ENCODE measurements around the gene RIMS1. TPM values are rescaled to one million over a fixed set of nuclear protein-coding genes. Genes with fewer than 3 reads are reported as not detected.

RIMS1 gene
- total and polyA plus RNA-seq, 9 of the 15 experiments (the other 6 are each of a cell fraction or from before 2014, with no cell fraction given) = not detected

DNA sequence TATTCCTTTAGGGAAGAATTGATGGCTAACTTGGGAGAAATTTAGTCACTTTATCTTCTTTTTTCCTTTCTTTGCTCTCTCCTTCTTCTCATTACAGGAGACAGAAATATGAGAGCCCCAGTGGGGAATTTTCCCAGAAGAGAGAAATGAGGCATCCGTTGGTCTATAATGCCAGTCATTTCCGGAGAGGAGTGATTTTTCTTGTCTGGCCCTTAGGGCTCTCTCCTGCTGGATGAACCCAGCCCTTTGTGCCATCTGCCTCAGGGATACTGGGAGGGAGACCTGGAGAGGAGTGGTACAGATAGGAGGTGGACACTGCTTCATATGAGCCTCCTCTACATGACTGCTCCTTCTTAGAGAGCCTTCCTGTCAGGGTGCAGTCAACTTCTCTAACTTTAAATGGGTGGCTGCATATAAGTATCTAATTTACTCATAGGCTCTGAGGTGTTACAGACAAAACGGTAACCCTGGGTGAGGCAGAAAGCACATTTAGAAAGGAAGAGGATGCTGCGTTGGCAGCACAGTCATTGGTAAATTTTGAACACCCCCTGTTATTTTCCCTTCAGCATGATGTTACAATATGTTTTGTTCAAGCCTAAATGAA is 21.9 kb downstream of the RIMS1 start (continued):
- TF ChIP-seq ZNF436 (CRISPR knock-in tag; IDR thresholded peaks at IDR 0.05) (no peak), SNIP1 (IDR thresholded peaks at IDR 0.05; ENCODE audit: low read depth) (no peak), PCBP2 (IDR thresholded peaks at IDR 0.05; ENCODE audit: low read depth, low read length, poor library complexity, severe bottlenecking) (no peak), ESRRA (IDR thresholded peaks at IDR 0.05; ENCODE audit: borderline replicate concordance, low read depth) (no peak), EP300 (IDR thresholded peaks at IDR 0.05; ENCODE audit: low read length) (no peak), TCFL5 (CRISPR knock-in tag; conservative IDR thresholded peaks at IDR 0.05) (no peak), LEF1 (IDR thresholded peaks at IDR 0.05) (no peak), ZNF79 (CRISPR knock-in tag; IDR thresholded peaks at IDR 0.05; ENCODE audit: low read depth) (no peak), BHLHE40 (IDR thresholded peaks at IDR 0.05; ENCODE audit: low read length) (no peak), HDGF (IDR thresholded peaks at IDR 0.05) (no peak), EHMT2 (IDR thresholded peaks at IDR 0.05) (no peak)
- TF ChIP-seq, protein P1, sequence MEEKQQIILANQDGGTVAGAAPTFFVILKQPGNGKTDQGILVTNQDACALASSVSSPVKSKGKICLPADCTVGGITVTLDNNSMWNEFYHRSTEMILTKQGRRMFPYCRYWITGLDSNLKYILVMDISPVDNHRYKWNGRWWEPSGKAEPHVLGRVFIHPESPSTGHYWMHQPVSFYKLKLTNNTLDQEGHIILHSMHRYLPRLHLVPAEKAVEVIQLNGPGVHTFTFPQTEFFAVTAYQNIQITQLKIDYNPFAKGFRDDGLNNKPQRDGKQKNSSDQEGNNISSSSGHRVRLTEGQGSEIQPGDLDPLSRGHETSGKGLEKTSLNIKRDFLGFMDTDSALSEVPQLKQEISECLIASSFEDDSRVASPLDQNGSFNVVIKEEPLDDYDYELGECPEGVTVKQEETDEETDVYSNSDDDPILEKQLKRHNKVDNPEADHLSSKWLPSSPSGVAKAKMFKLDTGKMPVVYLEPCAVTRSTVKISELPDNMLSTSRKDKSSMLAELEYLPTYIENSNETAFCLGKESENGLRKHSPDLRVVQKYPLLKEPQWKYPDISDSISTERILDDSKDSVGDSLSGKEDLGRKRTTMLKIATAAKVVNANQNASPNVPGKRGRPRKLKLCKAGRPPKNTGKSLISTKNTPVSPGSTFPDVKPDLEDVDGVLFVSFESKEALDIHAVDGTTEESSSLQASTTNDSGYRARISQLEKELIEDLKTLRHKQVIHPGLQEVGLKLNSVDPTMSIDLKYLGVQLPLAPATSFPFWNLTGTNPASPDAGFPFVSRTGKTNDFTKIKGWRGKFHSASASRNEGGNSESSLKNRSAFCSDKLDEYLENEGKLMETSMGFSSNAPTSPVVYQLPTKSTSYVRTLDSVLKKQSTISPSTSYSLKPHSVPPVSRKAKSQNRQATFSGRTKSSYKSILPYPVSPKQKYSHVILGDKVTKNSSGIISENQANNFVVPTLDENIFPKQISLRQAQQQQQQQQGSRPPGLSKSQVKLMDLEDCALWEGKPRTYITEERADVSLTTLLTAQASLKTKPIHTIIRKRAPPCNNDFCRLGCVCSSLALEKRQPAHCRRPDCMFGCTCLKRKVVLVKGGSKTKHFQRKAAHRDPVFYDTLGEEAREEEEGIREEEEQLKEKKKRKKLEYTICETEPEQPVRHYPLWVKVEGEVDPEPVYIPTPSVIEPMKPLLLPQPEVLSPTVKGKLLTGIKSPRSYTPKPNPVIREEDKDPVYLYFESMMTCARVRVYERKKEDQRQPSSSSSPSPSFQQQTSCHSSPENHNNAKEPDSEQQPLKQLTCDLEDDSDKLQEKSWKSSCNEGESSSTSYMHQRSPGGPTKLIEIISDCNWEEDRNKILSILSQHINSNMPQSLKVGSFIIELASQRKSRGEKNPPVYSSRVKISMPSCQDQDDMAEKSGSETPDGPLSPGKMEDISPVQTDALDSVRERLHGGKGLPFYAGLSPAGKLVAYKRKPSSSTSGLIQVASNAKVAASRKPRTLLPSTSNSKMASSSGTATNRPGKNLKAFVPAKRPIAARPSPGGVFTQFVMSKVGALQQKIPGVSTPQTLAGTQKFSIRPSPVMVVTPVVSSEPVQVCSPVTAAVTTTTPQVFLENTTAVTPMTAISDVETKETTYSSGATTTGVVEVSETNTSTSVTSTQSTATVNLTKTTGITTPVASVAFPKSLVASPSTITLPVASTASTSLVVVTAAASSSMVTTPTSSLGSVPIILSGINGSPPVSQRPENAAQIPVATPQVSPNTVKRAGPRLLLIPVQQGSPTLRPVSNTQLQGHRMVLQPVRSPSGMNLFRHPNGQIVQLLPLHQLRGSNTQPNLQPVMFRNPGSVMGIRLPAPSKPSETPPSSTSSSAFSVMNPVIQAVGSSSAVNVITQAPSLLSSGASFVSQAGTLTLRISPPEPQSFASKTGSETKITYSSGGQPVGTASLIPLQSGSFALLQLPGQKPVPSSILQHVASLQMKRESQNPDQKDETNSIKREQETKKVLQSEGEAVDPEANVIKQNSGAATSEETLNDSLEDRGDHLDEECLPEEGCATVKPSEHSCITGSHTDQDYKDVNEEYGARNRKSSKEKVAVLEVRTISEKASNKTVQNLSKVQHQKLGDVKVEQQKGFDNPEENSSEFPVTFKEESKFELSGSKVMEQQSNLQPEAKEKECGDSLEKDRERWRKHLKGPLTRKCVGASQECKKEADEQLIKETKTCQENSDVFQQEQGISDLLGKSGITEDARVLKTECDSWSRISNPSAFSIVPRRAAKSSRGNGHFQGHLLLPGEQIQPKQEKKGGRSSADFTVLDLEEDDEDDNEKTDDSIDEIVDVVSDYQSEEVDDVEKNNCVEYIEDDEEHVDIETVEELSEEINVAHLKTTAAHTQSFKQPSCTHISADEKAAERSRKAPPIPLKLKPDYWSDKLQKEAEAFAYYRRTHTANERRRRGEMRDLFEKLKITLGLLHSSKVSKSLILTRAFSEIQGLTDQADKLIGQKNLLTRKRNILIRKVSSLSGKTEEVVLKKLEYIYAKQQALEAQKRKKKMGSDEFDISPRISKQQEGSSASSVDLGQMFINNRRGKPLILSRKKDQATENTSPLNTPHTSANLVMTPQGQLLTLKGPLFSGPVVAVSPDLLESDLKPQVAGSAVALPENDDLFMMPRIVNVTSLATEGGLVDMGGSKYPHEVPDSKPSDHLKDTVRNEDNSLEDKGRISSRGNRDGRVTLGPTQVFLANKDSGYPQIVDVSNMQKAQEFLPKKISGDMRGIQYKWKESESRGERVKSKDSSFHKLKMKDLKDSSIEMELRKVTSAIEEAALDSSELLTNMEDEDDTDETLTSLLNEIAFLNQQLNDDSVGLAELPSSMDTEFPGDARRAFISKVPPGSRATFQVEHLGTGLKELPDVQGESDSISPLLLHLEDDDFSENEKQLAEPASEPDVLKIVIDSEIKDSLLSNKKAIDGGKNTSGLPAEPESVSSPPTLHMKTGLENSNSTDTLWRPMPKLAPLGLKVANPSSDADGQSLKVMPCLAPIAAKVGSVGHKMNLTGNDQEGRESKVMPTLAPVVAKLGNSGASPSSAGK (IDR thresholded peaks at IDR 0.05) = no peak
